ENCODE results near the gene TTC28.
"Not testable (repeated sequence)": the region's sequence is repeated elsewhere in the genome, so short reads cannot be mapped to it uniquely, and the experiment has no call there.

The TTC28 gene

DNA sequence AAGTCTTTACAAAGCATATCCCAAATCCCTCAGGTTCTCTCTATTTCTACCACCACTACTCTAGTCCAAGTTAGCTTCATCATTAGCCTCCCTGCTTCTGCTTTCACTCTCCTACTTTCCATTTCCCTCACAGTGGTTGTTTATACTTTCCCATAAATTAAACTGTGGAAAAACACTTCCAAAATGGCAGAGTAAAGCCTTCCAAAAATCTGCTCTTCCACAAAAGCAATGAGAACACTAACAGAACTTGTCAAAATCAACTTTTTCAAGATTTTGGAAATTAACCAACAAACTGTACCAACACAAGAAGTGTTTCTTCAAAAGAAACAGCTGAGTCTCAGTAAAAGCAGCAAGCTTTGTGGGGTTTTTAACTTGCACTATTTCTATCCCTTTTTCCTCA is 71.8 kb downstream of the TTC28 start:
- H3K4me3 ChIP-seq (ENCODE audit: low read depth, low read length) = no peak overlapping the region

DNA sequence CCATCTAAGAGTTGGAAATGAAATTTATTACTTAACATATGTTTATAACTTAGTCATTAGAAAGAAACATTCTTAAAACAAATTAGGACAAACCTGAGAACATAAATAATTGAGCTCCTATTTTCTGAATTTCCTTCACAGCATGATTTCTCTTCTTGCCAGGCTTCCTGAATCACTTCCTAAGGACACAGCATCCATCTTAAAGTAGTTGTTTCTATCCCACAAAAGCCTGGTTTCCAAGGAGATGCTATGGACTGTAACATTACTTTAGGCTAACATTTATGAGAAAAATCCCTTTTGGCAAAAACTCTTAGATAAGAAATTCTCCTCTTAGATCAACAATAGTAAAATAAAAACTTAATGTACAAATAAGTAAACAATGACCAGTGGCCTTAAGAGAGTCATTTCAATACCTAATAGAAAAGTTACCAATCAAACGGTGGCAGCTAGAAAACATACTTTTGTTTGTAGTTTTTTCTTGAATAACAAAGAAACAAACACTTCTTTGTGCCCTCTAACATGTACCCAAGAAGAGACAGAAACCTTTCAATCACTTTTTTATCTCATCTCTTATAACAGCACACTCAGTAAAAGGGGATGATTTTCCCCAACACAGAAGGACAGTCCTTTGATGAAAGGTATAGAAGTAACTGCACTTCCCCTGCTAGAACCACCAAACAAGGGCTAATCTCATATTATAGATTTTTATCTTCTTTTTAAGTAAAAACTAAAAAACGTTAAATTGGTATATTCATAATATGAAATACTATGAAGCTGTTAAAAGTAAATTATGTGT is 74.5 kb downstream of the TTC28 start:
- H3K4me3 ChIP-seq (ENCODE audit: low read depth, low read length) = no peak overlapping the region

DNA sequence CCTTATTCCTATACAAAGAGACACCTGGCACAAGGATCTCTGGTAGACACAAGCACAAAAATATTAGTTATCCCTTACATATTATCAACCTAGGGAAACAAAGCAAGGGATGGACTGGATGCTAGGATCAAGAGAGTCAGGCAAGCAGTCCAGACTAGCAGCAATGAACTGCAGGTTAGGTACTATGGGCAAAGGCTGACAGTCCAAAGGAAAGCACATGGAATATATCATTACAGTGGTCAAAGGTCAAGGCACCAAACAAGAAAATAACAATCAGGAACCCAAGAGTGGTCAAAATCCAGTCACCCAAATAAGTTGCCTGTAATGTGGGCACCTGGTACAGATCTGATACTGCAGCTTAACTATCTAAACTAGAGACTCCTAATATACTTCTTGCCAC is 77.7 kb downstream of the TTC28 start:
- H3K4me3 ChIP-seq (ENCODE audit: low read depth, low read length) = no peak overlapping the region

DNA sequence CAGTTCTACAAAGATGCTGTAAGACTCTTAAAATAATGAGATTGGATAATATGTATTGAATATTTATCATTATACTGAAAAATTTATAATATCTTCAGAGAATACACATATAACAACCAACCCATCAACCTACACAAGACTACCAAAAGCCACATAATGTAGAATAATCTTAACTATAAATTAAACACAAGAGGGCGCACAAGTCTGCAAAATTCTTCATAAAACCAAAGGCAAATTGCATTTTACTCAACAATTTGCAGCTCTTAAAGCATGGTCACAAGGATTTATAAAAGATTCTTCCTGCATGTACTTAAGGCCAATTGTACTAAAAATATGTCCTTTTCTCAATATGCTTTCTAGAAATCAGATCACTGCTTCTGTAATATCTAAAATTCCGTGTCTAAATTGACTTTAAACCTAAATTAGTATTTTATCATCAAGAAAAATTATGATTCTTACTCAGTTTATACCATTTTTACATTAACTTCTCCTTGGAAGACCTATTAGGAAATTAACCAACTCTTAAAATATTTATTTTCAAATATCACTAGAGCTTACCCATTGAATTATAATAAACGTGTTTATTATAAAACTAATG is 79.0 kb downstream of the TTC28 start:
- H3K4me3 ChIP-seq (ENCODE audit: low read depth, low read length) = no peak overlapping the region

DNA sequence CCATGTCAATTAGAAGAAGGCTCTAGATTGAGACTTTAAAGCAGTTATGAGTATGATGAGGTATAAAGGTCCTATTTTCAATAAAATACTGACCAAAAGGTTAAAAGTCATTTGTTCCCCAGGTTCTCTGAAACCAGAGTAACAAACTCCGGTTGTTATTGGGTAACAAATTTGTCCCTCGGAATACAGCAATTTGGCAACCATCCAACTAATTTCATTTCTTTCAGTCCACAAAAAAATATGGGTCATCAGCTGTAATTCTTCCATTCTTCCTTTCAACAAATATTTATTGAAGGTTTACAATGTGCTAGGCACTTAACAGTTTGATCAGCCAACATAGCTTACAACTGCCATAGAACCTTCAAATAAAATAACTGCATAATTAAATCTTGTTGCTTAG is 79.9 kb downstream of the TTC28 start:
- H3K4me3 ChIP-seq (ENCODE audit: low read depth, low read length) = no peak overlapping the region

DNA sequence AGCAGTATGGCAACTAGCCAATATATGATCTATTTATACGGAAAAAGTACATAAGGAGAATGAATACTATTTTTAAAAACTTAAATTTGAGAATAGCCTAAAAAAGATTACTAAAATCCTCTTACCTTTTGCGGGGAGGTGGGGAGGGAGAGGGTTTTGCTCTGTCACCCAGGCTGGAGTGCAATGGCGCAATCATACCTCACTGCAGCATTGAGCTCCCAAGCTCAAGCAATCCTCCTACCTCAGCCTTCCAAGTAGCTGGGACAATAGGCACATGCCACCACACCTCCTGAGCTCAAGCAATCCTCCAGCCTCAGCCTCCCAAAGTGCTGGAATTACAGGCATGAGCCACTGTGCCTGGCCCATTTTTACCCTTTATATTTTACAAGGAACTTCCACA is 82.0 kb downstream of the TTC28 start:
- no peak overlapping the region for H3K4me3 ChIP-seq (ENCODE audit: low read depth, low read length)

DNA sequence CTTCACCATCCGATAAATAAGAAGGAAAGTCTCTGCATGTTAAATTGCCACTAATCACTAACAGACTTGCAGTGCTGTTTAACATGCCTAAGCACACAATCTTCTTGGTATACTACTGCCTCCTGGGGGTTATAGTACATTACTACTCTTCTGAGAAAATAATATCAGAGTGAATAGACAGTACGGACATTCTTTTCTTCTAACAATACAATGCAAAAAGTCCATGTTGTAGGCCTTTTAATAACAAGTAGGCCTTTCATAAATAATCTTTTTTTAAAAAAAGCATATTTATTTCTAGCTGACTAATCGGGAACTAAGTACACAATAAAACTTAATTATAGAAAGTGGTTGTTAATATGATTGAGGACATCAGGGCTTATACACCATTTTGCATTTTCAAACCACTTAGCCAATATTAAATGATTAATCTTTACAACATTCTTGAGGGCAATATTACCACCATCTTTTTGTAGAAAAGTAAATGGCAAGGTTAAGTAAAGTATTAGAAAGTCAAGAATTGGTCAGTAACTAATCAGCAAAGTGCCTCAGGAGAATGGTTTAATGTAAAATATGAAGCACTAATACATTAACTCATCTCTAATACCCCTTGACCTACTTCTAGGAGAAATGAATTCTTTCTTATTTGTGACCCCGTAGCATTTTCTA is 84.7 kb downstream of the TTC28 start:
- no peak overlapping the region for H3K4me3 ChIP-seq (ENCODE audit: low read depth, low read length)

DNA sequence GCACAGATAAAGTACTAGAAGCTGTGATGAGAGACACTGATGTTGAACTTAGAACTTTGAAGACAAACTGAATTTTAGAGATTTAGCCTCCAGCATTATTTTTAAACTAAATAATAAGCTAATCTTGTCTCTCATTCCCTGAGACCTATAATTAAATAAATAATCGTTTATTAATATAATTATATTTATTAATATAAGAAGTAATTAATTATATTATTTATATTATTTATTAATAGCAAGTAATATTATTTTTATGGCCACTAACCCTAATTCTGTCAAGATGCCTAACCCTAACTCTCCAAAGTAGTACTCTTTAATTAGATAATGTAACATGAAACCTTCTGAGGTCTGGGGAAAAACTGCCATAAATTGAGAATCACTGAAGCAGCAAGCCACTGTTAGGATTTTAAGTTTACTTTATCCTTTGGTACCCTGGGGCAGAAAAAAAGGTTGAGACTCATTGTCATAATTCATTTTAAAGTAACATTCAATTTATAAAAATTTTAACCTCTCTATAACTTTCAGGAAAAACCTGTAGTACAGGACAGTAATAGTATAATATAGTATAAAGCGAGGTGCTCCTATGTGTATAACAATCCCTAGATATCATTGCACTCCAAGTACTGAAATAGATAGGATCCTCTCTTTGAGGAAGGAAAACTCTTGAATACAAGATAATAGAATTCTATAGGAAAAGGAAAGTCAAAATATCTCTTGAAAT is 85.4 kb downstream of the TTC28 start:
- no peak overlapping the region for H3K4me3 ChIP-seq (ENCODE audit: low read depth, low read length)

DNA sequence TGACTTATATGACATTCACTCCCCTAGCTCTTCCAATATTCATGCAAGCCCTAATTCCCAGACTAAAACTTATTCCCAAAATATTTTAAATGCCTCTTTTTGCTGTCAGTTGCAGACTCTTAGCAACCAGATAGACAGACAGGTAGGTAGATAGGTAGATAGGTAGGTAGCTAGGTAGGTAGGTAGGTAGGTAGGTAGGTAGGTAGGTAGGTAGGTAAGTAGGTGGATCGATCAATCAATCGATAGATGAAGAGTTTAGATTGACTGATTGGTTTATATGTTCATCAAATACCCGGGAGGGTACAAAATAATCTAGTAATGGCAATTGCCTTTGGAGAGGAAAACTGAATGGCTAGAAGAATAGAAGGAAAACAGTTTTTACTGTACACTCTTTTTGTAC is 86.3 kb downstream of the TTC28 start:
- no peak overlapping the region for H3K4me3 ChIP-seq (ENCODE audit: low read depth, low read length)

DNA sequence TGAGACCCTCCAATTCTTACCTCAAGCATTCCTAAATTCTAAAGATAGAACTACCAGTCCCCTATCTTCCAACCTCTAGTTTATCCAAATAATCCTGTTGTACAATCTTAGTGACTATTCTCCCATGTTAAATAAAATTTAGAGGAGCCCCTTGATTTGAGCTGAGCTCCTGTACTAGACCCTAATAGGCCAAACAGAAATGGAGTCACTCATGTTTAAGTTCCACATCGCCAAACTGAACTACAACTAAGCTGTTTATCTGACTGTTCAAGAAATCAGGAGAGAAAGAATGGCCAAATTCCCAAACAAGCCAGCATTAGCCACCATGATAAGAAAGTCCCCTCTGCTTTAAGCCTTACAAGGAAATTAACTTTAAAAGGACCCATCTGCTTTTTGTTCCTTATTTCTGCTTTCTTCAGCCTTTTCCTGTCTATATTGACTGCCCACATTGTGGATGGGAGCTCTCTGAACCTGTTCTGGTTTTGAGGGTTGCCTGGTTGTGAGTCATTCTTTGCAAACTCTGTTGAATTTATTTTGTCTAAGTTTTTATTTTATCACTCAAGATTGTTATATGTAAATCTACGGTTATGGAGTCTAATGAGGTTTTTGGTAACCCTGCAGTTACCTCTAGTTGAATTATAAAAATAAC is 90.4 kb downstream of the TTC28 start:
- no peak overlapping the region for H3K4me3 ChIP-seq (ENCODE audit: low read depth, low read length)

DNA sequence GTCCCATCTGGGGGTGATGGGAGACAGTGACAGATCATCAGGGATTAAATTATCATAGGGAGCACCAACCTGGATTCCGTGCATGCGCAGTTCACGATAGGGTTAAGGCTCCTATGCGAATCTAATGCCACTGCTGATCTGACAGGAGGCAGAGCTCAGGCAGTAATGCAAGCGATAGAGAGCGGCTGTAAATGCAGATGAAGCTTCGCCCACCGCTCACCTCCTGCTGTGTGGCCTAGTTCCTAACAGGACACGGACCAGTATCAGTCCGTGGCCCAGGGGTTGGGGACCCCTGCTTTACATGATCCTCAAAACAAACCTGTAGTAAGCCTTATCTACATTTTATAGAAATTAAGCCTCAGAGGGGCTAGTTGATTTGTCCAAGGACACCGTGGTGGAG is 94.3 kb downstream of the TTC28 start:
- H3K4me3 ChIP-seq (ENCODE audit: low read depth, low read length) = no peak overlapping the region

DNA sequence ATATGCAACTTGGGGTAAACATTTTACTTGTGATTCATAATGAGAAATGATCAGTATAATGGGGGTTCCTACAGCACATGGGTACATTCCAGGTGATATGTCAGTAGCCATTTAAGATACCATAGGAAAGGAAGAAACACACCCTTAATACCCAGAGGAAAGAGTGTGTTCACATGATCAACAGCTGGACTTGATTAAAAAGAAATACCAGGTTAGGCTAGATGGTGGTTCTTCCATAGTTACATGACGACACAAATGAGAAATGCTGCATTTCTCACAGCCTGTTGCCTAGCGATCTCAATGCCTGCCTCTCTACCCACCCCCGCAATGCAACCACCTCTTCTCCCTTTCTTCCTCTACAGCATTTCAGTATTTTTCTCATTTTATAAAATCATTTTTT is 96.8 kb downstream of the TTC28 start:
- no peak overlapping the region for H3K4me3 ChIP-seq (ENCODE audit: low read depth, low read length)

DNA sequence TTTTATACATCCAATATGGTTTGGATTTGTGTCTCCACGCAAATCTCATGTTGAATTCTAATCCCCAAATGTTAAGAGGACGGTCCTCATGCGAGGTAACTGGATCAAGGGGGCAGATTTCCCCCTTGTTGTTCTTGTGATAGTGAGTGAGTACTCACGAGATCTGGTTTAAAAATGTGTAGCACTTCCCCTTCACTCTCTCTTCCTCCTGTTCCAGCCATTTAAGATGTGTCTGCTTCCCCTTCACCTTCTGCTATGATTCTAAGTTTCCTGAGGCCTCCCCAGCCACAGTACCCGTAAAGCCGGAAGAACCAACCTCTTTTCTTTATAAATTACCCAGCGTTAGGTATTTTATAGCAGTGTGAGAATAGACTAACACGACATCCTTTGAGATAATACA is 98.6 kb downstream of the TTC28 start:
- H3K4me3 ChIP-seq (ENCODE audit: low read depth, low read length) = no peak overlapping the region

DNA sequence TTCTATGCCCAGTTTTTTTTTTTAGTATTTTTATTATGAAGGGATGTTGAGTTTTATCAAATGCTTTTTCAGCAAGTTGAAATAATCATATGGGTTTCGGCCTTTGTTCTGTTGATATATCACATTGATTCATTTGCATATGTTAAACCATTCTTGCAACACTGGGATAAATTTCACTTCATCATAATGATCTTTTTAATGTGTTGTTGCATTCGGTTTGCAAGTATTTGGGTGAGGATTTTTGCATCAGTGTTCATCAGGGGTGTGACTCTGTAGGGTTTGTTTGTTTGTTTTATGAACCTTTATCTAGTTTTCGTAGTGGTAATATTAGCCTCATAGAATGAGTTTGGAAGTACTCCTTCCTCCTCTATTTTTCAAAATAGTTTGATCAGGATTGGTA is 103.5 kb downstream of the TTC28 start:
- H3K4me3 ChIP-seq (ENCODE audit: low read depth, low read length) = no peak overlapping the region

DNA sequence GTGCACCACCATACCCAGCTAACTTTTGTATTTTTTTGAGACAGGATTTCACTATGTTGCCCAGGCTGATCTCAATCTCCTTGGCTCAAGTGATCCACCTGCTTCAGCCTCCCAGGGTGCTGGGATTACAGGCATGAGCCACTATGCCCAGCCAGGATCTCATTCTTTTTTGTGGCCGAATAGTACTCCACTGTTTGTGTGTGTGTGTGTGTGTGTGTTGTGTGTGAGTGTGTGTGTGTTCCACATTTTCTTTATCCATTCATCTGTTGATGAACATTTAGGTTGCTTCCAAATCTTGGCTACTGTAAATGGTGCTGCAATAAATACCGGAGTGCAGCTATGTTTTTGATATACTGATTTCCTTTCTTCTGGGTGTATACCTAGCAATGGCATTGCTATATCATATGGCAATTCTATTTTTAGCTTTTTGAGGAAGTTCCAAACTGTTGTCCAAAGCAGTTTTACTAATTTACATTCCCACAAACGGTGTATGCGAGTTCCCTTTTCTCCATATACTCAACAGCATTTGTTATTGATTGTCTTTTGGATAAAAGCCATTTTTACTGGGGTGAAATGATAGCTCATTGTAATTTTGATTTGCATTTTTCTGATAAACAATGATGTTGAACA is 105.4 kb downstream of the TTC28 start:
- no peak overlapping the region for H3K4me3 ChIP-seq (ENCODE audit: low read depth, low read length)

DNA sequence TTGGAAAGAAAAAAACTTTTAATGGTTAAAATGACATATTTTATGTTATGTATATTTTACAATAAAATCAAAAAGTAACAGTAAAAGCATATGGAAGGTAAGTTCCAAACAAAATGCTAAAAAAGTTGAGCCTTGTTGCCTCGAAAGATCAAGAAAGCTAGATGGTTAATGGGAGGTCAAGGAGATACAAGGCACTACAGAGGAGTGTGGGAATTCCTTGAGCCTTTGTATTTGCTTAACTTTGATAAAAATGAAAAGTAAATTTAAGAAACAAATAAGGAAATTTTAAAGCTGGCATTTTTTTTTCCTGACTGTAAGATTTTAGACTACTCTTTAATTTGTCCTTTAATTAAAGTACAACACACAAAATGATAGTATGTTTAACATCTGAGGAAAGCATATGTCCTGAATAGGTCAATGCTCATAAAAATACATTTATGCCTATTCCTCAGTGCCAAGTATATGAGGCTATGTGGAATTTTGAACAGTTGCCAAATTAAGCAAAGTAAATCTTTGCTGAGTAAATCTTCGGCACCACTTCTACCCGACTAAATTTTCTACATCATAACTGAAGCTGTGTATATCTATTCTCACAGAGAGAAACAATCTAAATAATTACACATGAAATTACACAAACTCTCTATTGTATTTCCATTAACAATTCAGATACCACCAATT is 108.8 kb downstream of the TTC28 start:
- H3K4me3 ChIP-seq (ENCODE audit: low read depth, low read length) = no peak overlapping the region

DNA sequence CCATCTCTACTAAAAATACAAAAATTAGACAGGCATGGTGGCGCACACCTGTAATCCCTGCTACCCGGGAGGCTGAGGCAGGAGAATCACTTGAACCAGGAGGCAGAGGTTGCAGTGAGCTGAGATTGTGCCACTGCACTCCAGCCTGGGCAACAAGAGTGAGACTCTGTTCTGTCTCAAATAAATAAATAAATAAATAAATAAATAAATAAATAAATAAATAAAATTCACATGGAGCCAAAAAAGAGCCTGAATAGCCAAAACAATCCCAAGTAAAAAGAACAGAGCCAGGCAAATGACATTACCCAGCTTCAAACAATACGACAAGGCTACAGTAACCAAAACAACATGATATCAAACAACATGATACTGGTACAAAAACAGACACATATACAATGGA is 110.7 kb downstream of the TTC28 start:
- not testable (repeated sequence) for H3K4me3 ChIP-seq (ENCODE audit: low read depth, low read length)

DNA sequence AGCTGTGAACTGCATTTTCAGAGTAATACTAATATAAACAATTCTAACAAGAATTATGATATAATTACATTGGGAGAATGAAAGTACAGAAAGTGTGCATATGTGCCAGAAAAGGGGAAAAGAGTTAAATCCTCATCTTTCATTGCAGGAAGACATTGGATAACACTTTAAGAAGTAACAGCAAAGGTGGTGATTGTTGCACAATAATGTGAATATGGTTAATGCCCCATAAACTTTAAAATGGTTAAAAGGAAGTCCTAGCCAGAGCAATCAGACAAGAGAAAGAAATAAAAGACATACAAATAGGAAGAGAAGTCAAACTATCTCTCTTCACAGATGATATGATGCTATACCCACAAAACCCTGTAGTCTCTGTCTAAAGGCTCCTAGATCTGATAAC is 111.5 kb downstream of the TTC28 start:
- H3K4me3 ChIP-seq (ENCODE audit: low read depth, low read length) = no peak overlapping the region

DNA sequence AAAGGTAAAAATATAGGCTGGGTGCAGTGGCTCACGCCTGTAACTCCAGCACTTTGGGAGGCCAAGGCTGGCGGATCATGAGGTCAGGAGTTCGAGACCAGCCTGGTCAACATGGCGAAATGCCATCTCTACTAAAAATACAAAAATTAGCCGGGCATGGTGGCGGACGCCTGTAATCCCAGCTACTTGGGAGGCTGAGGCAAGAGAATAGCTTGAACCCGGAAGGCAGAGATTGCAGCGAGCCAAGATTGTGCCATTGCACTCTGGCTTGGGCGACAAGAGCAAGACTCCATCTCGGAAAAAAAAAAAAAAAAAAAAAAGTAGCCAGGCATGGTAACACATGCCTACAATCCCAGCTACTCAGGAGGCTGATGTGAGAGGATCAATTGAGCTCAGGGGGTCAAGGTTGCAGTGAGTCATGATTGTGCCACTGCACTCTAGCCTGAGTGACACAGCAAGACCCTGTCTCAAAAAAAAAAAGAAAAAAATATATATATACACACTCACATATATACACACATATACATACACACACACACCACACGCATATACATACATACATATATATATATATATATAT is 112.6 kb downstream of the TTC28 start:
- H3K4me3 ChIP-seq (ENCODE audit: low read depth, low read length) = not testable (repeated sequence)

DNA sequence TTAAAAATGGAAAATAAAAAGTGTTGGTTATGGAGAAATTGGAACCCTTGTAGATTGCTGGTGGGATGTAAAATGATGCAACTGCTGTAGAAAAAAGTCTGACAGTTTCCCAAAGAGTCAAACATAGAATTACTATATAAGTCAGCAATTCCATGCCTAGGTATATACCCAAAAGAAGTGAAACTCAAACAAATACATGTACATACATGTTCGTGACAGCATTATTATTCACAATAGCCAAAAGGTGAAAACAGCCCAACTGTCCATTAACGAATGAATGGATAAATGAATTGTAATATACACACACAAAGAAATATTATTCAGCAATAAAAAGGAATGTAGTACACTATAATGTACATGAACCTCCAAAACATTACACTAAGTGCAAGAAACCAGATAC is 116.0 kb downstream of the TTC28 start:
- no peak overlapping the region for H3K4me3 ChIP-seq (ENCODE audit: low read depth, low read length)

Measured in iPS-11a (cell line).